ENCODE measurements around the gene CARD10.
"Not testable (repeated sequence)": the region's sequence is repeated elsewhere in the genome, so short reads cannot be mapped to it uniquely, and the experiment has no call there.

CARD10 gene

DNA sequence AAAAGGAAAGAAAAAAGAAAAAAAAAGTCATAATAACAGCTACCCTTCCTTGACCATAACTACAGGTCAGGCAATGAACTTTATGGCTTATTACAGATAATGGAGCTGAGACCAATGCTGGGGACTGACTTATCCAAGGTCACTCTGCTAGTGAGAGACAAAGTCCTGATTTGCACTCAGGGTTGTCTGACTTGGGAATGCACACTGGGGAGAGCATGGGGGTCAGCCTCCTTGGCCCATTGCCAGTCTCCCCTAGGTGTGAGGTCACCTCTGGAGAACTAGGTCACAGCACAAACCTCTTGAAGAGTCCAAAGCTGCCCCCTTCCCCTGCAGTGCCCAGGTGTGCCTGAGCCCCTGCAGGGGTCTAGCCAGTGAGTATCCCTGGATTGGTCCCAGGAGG is 35.8 kb upstream of the CARD10 start:
- DNase-seq: no peak

DNA sequence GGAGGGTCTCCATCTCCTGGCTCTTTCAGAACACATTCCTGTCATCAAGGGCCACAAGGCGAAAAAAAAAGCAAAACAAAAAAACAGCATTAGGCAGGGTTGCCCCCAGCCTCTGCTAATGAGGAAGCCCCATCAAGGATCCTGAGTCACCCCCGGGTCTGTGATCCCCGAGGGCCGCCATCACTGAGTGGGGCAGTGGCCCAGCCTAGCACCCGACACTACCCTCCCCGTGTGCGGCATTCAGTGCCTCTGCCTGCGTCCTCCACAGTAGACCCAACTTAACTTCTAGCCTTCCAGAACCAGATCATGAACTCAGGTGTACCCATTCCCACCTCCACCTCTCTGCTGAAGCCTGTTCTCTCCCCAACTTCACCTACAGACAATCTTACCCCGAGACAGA is 34.5 kb upstream of the CARD10 start:
- DNase-seq: no peak

DNA sequence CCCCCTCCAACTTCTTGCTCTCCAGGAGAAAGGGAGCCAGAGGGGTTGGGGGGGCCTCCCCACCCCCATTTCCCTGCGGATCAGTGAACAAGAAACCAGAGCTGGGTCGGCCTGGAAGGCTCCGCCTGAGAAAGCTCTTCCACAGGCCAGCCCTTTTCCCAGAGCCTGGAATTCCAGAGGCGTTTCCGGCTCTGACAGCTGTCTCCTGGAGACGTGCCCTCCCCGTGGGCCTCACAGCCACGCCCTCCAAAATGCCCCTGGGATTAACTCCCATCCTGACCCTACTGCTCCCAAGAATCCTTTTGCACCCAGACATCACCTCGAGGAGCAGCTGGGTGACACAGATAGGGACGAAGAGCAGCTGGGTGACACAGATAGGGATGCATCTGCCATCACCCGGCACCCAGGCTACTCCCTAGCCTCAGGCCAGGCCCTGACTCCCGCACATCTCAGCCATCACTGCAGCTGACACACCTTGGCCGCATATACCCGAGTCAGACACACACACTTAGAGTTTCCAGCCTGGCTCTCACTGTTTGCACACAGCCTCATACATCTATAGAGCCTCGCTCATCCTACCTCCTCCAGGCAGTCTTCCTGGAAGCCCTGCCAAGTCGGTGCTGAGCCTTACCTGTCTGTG is 33.4 kb upstream of the CARD10 start:
- DNase-seq: no peak

DNA sequence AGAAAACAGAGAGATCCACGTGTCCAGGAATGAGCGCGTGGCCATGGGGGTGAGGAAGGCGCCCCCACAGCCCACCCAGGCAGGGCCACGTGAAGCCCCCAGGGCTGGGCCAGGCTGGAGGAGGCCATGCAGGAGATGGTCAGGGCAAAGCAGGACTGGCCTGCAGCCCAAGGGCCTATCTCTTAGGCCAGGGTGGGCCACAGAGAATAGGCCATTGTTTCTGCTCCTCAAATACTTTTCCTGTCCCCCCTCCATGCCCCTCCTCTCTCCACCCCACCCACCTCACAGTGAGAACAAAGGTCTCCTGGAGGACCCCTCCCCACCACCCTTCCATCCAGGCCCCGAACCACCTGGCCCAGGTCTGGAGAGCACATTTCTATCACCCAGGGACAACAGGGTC is 32.8 kb upstream of the CARD10 start:
- no peak for DNase-seq

DNA sequence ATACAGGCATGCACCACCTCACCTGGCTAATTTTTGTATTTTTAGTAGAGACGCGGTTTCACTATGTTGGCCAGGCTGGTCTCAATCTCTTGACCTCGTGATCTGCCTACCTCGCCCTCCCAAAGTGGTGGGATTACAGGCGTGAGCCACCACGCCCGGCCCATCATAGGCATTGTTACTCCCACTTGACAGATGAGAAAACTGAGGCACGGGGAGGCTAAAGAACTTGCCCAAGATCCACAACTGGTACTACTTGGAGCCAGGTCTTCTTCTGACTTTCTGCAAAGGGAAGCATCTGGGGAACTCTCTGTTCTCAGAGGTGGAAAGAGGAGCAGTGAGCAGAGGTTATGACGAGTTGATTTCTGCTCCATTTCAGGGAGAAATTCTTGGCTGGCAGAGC is 31.7 kb upstream of the CARD10 start:
- DNase-seq: not testable (repeated sequence)

DNA sequence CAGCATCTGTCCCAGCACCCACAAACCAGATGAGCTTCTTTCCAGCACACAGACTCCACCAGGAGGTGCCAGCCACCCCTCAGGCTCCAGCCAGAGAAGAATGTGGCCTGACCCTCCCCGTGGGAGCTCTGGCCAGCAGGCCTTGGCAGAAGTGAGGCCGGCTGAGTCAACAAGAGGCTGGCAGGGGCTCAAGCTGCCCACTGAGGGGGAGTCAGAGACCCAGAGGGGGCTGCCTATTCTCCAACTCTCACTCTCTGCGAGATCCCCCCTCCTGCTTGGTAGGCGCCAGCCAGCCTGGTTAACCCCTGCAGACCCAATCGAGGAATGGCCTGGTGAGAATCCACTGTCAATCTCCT is 30.5 kb upstream of the CARD10 start:
- no peak for DNase-seq

DNA sequence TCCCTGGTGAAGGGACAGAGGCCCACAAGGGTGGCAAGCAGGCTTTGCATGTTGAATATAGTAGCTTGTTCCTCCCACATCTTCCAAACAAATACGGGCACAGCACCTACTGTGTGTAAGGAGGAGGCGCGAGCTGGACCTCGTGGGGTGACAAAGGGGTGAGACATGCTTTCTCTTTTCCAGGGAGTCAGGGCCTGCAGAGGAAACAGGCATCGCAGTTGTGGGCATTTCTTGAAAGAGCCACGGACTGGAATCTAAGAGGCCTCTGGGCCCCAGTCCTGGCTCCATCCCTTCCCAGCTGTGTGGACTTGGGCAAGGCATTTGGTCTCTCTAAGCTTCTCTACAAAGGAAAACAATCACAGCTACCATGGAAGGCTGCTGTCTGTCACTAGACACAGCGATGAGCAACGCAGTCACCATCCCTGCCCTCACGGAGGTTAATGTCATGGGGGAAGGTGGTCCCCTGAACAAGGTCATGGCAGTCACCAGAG is 28.1 kb upstream of the CARD10 start:
- no peak for DNase-seq

DNA sequence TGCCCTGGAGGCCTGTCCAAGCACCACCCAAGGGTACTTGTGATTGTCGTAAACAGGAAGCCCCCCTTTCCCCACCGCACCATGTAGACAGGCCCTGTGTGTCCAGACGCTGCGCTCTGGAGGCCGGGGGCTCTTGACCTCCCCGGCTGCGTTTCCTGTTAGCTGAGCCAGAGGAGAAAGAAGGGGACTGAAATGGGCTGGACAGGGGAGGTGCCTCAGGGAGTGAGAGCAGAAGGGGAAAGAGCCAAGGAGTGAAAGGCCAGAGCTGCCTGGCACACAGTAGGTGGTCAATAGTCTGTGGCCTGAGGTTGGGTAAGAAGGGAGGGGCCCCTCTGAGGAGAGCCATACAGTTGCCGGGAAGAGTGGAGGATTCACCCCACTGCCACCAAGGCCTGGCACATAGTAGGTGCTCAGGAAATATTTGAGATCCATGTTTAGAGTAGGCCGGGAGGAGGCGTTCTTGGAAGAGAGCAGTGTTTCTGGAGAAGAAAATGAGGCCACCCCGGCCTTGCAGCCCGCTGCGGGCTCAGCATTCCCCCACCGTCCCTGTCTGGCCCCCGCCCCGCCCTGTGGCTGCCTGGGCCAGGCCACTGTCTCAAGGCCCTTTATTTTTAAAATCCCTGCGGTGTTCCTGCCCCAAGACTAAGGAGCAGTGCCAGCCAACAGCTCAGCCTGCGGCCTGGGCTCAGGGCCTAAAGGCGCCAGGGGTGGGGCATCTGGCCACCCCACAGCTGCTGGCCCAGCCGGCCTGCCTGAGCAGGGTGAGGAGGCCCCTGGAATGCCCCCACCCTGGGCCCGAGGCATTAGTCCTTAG is 27.4 kb upstream of the CARD10 start:
- no peak for DNase-seq

DNA sequence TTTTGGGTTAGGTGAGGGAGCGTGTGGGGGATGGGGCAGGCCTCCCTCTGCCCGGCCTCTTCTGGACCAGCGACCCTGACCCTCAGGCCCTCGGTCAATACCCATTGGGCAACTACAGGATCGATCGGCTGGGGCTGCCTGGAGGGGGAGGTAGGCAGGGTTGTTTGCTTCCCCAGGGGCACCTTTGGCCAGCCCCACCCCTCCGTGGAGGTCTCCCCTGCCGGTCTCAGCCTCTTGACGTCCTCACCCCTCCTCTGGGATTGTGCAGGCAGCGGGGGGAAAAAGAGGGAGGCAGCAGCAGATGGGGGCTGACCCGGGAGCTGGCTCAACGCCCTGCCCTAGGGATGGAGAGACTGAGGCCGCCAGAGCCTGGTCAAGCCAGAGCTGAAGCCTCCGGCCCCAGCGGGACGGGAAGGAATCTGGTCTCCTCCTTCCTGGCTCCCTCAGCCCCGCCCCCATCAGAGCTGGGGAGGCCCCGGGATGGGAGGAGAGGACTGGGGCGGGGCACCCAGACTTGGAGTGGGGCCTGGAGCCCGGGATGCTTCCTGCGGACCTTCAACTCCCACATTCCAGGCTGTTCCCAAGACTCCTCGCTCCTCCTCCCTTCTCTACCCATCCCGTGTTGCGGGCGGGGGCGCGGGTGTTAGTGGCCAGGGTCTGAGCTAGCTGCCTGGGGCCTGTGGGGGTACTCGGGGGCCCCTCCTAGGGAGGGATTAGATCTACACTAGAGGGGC is 26.7 kb upstream of the CARD10 start:
- DNase-seq: no peak

DNA sequence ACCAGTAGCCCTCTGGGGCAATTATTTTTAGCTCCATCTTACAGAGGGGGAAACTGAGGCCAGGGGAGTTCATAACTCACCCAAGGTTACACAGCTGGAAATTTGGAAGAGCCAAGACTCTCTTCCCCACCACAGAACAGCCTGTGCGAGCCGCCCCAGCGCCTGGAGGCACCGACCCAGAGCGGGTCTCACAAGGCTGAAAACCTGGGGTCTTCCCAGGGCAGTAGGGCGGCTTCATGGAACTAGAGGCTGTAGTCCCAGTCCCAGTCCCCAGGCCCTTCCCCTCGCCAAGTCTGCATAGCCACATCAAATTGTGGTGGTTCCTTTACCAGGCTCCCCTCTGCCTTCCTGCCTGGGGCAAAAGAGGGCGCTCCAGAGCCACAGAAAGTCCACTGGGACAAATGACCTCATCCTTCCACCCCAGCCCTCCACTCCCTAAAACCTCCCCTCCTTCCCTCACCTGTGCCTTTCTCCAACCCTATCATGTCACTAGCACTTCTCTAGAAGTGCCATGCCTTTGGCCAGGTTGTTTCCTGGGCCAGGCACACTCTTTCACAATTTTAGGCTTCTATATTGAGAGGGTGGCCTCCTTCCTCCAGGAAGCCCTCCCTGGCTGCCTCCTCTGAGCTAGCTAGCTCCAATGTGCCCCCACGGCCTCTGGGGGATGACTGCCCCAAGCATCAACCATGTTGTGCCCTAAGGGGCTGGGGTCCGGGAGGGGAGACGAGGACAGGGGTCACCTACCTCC is 25.9 kb upstream of the CARD10 start:
- DNase-seq: no peak

DNA sequence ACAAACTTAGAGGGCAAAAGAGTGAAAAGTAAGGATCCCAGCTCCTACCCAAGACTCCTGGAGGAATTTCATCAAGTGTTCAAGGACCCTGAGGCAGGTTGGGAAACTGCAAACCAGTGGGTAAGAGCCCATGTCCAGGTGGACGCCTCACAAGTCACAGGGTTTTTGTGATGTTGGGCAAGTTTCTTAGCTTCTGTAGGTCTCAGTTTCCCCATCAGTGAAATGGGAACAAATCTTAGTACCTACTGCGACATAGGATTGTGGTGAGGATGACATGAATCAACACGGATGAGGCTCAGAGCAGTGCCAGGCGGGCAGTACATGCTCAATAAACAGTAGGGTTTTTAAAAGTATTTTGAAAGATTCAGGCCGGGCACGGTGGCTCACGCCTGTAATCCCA is 23.7 kb upstream of the CARD10 start:
- no peak for DNase-seq

DNA sequence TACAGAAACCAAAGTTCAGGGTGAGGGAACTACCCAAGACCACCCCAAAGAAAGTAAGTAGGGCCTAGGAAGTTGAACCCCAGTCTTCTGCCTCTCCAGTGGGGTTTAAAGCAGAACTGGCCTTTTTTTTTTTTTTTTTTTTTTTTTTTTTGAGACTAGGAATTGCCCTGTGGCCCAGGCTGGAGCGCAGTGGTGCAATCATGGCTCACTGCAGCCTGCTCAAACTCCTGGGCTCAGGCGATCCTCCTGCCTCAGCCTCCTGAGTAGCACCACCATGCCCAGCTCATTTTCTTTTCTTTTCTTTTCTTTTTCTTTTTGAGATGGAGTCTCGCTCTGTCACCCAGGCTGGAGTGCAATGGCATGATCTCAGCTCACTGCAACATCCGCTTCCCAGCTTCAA is 23.2 kb upstream of the CARD10 start:
- DNase-seq: not testable (repeated sequence)

DNA sequence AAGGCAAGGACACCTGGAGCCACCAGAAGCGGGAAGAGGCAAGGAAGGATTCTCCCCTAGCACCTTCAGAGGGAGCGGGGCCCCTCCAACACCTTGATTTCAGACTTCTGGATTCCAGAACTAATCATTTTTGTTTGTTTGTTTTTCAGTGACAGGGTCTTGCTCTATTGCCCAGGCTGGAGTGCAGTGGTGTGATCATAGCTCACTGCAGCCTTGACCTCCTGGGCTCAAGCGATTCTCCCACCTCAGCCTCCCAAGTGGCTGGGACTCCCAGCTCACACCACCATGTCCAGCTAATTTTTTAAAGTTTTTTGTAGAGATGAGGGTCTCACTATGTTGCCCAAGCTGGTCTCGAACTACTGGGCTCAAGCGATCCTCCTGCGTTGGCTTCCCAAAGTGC is 20.6 kb upstream of the CARD10 start:
- not testable (repeated sequence) for DNase-seq

DNA sequence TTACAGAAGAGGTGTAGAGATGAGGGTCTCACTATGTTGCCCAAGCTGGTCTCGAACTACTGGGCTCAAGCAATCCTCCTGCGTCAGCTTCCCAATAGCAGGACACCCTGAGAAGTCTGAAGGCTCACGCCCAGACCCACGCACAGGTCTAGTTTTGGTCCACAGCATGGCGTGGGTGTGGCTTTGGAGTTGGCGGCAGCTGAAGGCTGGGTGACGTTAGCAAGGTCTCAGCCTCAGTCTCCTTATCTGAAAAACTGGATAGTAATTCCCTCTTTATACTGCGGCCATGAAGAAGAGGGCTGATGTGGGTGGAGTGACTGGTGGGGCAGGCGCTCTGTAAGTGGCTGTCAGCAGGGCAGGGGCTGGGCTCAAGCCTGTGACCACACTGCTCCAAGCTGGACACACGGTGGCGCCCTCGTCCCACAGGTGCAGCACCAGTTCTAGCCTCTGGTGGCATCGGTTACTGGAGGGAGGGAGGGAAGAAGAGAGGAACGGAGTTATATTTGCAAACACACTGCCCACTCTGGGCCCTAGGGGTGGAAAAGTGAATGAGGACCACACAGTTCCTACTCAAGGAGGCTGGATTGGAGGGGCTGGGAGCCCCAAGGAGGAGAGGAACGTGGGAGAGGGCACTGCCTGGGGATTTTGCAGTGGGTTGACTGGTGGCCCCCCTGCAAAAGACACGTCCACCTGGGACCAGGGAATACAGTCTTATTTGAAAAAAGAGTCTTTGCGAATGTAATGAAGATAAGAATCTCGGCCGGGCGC is 19.6 kb upstream of the CARD10 start:
- no peak for DNase-seq

DNA sequence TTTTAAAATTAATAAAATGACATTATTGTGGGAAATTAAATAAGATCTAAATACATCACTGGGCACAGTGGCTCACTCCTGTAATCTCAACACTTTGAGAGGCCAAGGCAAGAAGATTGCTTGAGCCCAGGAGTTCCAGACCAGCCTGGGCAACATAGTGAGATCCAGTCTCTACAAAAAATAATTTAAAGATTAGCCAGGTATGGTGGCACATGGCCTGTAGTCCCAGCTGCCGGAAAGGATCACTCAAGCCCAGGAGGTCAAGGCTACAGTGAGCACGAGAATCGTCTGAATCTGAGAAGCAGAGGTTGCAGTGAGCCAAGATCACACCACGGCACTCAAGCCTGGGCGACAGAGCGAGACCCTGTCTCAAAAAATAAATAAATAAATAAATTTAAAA is 15.9 kb upstream of the CARD10 start:
- no peak for DNase-seq

DNA sequence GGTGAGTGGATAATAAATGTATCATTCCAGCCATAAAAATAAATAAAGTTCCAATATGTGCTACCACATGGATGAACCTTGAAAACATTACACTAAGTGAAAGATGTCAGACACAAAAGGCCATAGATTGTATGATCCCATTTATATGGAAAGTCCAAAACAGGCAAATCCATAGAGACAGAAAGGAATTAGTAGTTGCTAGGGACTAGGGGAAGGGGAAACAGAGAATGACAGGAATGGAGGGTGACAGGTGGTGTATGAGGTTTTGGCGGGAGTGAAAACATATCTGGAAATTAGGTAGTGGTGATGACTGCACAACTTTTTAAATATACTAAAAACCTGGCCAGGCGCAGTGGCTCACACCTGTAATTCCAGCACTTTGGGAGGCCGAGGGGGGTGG is 15.2 kb upstream of the CARD10 start:
- no peak for DNase-seq

DNA sequence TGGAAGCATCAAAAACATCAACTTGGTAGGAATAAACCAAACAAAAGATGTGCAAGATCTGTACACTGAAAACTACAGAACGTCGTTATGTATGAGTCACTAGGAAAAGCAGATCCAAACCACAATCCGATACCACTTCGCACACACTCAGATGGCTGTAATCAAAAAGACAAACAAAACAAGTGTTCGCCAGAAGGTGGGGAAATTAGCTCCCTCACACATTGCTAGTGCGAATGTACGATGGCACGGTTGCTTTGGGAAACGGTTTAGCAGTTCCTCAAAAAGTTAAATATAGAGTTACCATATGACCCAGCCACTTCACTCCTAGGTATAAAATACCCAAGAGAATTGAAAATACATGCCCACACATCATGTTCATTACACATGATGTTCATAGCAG is 14.8 kb upstream of the CARD10 start:
- no peak for DNase-seq

DNA sequence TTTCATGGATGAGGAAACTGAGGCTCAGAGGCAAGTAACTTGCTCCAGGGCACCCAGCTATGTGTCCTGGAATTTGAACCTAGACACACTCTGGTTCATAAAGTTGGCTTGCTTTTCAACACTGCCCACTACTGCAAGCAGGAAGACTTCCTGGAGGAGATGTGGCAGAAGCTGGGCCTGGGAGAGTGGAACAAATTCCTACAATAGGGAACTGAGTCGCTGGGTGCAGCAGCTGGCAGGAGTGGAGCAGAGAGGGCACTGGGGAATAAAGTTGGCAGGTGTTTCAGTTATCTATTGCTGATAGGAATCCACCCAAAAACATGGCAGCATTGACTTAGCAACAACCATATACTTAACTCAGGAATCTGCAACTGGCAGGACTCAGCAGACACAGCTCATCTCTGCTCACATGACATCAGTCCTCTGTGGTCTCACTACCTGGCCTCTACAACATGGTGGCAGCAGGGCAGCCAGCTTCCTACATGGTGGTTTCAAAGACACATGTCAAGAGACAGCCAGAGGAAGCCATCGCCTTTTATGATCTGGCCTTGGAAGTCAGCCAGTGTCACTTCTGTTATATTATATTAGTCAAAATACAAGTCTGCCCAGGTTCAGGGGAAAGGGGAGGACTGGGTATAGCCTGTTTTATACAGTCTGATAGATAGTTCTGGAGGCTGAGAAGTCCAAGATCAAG is 10.6 kb upstream of the CARD10 start:
- DNase-seq: no peak

DNA sequence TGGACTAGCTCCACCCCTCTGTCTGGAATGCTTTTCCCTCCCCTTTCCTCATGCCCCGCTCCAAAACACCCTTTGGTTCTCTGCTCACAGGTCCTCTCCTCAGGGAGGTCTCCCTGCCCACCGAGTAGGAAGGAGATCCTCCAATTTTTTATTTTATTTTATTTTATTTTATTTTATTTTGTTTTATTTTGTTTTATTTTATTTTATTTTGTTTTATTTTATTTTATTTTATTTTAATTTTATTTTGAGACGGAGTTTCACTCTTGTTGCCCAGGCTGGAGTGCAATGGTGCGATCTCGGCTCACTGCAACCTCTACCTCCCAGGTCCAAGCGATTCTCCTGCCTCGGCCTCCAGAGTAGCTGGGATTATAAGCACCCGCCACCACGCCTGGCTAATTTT is 8.7 kb upstream of the CARD10 start:
- DNase-seq: not testable (repeated sequence)

DNA sequence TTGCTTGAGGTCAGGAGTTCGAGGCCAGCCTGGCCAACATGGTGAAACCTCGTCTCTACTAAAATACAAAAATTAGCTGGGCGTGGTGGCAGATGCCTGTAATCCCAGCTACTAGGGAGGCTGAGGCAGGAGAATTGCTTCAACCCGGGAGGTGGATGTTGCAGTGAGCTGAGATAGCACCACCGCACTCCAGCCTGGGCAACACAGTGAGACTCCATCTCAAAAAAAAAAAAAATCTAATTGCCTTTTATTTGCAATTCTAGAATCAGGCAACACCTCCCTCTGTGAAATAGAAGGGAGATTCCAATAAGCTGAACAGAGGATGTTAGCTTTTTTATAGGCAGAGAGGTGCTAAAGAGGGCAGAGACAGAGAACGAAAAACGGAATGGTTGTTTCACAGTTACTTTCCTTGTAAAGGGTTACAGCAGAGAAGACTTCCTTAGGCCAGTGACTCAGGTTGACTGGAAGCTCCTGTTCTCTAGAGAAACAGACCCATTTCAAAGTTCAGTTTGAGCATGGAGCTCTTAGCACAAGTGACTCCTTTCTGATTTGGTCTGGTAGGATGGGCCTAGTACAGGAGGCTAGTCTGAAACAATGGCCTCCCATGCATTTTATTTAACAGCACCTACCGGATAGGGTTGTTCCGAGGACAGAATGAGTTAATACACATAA is 8.0 kb upstream of the CARD10 start:
- DNase-seq: not testable (repeated sequence)

DNA sequence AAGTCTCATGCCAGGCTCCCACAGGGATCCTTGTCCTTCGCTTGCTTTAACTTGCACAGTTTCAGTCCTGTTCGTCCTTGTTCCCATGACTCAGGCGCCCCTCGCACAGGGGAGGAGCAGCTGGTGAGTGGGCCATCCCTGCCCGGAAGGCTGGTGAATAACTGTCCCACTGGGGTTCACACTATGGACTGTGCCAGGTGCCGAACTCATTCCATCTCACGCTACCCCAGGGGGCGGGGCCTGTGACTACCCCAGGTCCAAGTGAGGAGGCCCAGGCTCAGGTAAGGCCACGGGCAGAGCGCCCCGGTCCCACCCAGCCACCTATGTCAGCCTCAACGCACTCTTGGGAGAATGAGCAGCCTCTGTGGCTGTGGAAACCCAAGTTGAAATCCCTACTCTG is 7.2 kb upstream of the CARD10 start:
- DNase-seq: no peak
